Measurements from ENCODE around the gene C4orf46. TPM values are rescaled to one million over a fixed set of nuclear protein-coding genes. Genes with fewer than 3 reads are reported as not detected.

The C4orf46 gene
- total RNA-seq, 1 donor from 2014 or later: 101 TPM

GRCh38 chr4:158630893-158631292 lies 40.8 kb downstream of the C4orf46 start:
- Mint-ChIP-seq H3K4me1 (no peaks in the 10 kb centered on the region), H3K27ac (no peak overlapping the region), H3K4me3 (no peak overlapping the region), H3K27me3 (ENCODE audit: insufficient read depth, low read depth) (no peaks in the 10 kb centered on the region), H3K36me3 (no peaks in the 10 kb centered on the region), H3K9me3 (no peaks in the 10 kb centered on the region)
- peak; percentile 4 for DNase-seq (ENCODE audit: low spot score)
- Histone ChIP-seq H2AFZ (replicated peaks) (no peak overlapping the region), H4K20me1 (ENCODE audit: low read depth) (no peaks in the 10 kb centered on the region), H3K4me3 (no peak overlapping the region), H3K79me2 (ENCODE audit: low read depth) (no peaks in the 10 kb centered on the region), H3K4me2 (no peak overlapping the region), H3K36me3 (no peaks in the 10 kb centered on the region), H3K9me3 (ENCODE audit: low read depth) (no peaks in the 10 kb centered on the region), H3K4me1 (no peaks in the 10 kb centered on the region), H3F3A (ENCODE audit: low read depth) (no peaks in the 10 kb centered on the region), H3K27me3 (no peaks in the 10 kb centered on the region), H3K27ac (no peak overlapping the region), H3K9ac (no peak overlapping the region)
- TF ChIP-seq EZH2 (IDR thresholded peaks at IDR 0.05) (no peak), CTCF (IDR thresholded peaks at IDR 0.05) (no peak), EZH2phosphoT487 (IDR thresholded peaks at IDR 0.05) (no peak)

- H3K4me2 ChIP-seq: no peak overlapping the region
- TF ChIP-seq CTCF (IDR thresholded peaks at IDR 0.05) (no peak), EZH2 (IDR thresholded peaks at IDR 0.05) (no peak), EZH2phosphoT487 (IDR thresholded peaks at IDR 0.05) (no peak)
- H3K27me3 ChIP-seq: no peaks in the 10 kb centered on the region
- H3K4me1 Mint-ChIP-seq: no peaks in the 10 kb centered on the region
- no peak overlapping the region for H3K9ac ChIP-seq
- H3K27ac Mint-ChIP-seq: no peak overlapping the region
- no peaks in the 10 kb centered on the region for H3K79me2 ChIP-seq (ENCODE audit: low read depth)
- DNase-seq (ENCODE audit: low spot score): no peak
- H3K4me3 Mint-ChIP-seq: no peak overlapping the region
- H3K36me3 Mint-ChIP-seq: no peaks in the 10 kb centered on the region
- no peak overlapping the region for H3K27ac ChIP-seq
- no peaks in the 10 kb centered on the region for H3K36me3 ChIP-seq
- H4K20me1 ChIP-seq (ENCODE audit: low read depth): no peaks in the 10 kb centered on the region
- no peaks in the 10 kb centered on the region for H3K4me1 ChIP-seq
- H3K9me3 Mint-ChIP-seq: no peaks in the 10 kb centered on the region
- H3F3A ChIP-seq (ENCODE audit: low read depth): no peaks in the 10 kb centered on the region
- no peak overlapping the region for H3K4me3 ChIP-seq
- H3K27me3 Mint-ChIP-seq (ENCODE audit: insufficient read depth, low read depth): no peaks in the 10 kb centered on the region
- no peaks in the 10 kb centered on the region for H3K9me3 ChIP-seq (ENCODE audit: low read depth)
- H2AFZ ChIP-seq (replicated peaks): peak overlapping the region; percentile 15
These were observed 46.1 kb downstream of the C4orf46 start for GRCh38 chr4:158625544-158625943.

GRCh38 chr4:158624889-158625478 lies 46.7 kb downstream of the C4orf46 start:
- TF ChIP-seq CTCF (IDR thresholded peaks at IDR 0.05) (peak; percentile 88), EZH2phosphoT487 (IDR thresholded peaks at IDR 0.05) (no peak), EZH2 (IDR thresholded peaks at IDR 0.05) (no peak)
- Histone ChIP-seq H3K9ac (no peak overlapping the region), H3K9me3 (ENCODE audit: low read depth) (no peaks in the 10 kb centered on the region), H3K79me2 (ENCODE audit: low read depth) (no peaks in the 10 kb centered on the region), H4K20me1 (ENCODE audit: low read depth) (no peaks in the 10 kb centered on the region), H3F3A (ENCODE audit: low read depth) (no peaks in the 10 kb centered on the region), H3K36me3 (no peaks in the 10 kb centered on the region), H3K4me1 (no peaks in the 10 kb centered on the region), H3K4me3 (no peak overlapping the region), H3K27me3 (no peaks in the 10 kb centered on the region), H3K4me2 (no peak overlapping the region), H2AFZ (replicated peaks) (no peak overlapping the region), H3K27ac (no peak overlapping the region)
- Mint-ChIP-seq H3K9me3 (no peaks in the 10 kb centered on the region), H3K4me1 (no peaks in the 10 kb centered on the region), H3K4me3 (no peak overlapping the region), H3K36me3 (no peaks in the 10 kb centered on the region), H3K27me3 (ENCODE audit: insufficient read depth, low read depth) (no peaks in the 10 kb centered on the region), H3K27ac (no peak overlapping the region)
- DNase-seq (ENCODE audit: low spot score): peak; percentile 75
